HG03025 (cell line): ENCODE data around the gene CGN.

Experiments used
- ATAC-seq: cut with Tn5 transposase; IDR thresholded peaks from one replicate; pipeline ENCODE4 v1.9.1; 2021; ENCODE audit warnings: mild to moderate bottlenecking, moderate library complexity; ENCODE audit not compliant: unreplicated experiment, low FRiP score

CGN gene

DNA sequence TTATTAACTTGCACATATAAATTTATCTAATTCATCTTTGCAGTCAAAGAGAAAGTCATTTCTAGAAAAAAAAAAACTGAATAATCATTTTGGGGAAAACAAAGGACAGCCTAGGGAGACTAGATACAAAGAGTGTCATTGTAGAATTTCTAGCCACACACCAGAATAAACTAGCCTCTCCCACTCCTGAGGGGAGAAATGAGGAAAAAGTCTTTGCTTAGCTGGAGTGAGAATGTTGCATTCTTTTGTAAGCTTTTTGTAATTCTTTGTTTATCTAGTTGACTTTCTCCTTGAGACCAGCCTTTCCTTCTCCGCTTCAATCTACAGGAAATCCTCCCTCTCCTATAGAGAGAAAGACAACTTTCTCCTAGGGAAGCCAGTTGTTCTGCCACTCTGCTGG is 15.9 kb upstream of the CGN start:
- ATAC-seq, result no peak

DNA sequence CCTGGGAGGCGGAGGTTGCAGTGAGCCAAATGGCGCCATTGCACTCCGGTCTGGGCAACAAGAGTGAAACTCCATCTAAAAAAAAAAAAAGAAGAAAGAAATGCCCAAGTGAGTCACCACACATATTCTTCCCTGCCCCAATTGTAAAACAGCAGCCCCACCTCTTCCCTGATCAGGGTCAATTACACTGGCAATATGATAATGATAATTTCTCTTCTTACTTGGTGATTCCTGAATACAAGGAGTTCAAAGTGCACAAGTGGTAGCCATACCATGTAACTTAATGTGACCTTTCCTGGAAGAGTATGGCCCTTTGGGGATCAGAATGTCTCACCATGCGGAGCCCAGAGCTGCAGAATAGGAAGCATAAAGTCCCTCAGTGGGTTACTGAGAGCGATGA is 11.8 kb upstream of the CGN start:
- no peak for ATAC-seq

DNA sequence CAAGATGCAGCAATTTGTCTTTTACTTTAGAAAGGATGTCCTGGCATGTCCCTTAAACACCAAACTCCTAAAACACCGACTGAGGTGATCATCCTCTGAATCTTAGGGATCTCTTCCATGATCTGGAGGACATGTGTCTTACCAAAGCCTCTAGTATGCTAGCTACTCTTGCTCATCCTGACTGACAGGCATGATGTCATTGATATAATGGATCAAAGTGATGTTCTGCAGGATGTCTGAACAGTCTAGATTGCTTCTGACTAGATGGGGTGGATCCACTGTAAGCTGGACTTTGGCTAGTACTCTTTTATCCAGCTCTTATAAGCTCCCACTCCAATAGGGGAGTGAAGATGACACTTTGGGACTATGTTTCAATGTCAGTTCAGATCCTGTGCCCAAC is 11.3 kb upstream of the CGN start:
- no peak for ATAC-seq

DNA sequence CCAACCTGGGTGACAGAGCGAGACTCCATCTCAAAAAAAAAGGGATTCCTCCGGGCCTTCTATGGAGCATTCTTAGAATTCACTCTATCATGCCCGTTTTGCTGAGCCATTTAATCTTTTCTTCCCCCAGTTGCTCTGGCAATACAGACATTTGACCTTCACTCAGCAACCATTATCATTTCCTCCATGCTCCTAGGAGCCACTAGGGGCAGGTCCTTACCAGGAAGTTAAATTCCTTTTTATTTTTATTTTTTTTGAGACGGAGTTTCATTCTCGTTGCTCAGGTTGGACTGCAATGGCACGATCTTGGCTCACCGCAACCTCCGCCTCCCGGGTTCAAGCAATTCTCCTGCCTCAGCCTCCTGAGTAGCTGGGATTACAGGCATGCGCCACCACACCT is 9.7 kb upstream of the CGN start:
- ATAC-seq, result no peak

- no peak for ATAC-seq
These were observed 9.0 kb upstream of the CGN start for GRCh38 chr1:151502035-151502700.

GRCh38 chr1:151502859-151503780 is 8.1 kb upstream of the CGN start:
- ATAC-seq, result no peak

- no peak for ATAC-seq
These were observed 6.9 kb upstream of the CGN start for GRCh38 chr1:151504252-151504651.

- ATAC-seq, result no peak
These were observed 6.4 kb upstream of the CGN start for GRCh38 chr1:151504759-151505158.

DNA sequence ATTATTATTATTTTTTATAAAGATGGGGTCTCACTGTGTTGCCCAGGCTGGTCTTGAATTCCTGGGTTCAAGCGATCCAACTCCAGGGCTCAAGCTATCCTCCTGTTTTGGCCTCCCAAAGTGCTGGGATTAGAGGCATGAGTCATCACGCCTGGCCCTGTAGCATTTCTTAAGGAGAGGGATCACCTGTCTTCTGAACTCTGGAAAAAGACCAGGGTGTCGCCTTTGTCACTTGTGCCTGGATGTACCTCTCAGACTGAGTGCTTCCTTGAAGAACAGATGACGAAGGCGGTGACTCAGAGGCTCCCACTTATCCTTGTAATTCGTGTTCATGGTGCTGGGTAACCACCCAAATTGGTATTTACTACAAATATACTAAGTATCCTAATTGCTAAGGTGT is 2.4 kb upstream of the CGN start:
- no peak for ATAC-seq

DNA sequence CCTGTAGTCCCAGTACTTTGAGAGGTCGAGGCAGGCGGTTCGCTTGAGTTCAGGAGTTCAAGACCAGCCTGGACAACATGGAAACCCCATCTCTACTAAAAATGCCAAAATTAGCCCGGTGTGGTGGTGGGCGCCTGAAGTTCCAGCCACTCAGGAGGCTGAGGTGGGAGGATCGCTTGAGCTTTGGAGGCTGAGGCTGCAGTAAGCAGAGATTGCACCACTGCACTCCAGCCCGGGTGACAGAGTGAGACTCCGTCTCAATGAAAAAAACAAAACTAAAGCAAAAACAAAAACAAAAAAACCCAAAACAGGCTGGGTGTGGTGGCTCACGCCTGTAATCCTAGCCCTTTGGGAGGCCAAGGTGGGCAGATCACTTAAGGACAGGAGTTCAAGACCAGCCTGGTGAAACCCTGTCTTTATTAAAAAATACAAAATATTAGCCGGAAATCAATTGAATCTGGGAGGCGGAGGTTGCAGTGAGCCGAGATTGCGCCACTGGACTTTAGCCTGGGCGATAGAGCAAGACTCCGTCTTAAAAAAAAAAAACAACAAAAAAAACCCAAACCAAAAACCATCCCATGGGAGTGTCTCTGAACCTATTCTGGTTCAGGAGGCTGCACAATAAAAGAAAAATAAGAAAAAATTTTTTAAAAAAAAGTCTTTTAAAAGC is 1.7 kb upstream of the CGN start:
- ATAC-seq, result no peak

- ATAC-seq, result no peak
These were observed 1.2 kb upstream of the CGN start for GRCh38 chr1:151510020-151510405.

GRCh38 chr1:151510614-151510956 is 602 bp upstream of the CGN start:
- ATAC-seq, result no peak

- no peak for ATAC-seq
These were observed 539 bp downstream of the CGN start for GRCh38 chr1:151511636-151512215.

DNA sequence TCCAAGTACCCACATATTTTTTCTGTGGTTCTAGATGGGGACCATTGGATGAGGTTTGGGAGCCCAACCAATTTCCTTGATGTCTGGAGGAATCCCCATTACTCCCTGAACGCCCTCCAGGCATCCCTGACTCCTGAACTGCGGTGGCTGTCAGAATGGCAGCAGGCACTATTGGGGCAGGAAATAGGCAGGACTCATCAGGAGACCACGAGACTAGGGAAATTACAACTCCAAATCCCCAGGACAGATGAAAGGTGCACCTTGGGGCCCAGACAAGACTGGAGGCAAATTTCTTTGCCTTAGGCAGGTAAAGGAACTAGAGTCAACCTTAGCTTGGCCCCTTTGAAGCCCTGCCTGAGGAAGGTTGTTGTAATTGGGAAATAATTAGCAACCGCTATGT is 1.1 kb downstream of the CGN start:
- ATAC-seq, result no peak

- ATAC-seq, result no peak
These were observed 1.8 kb downstream of the CGN start for GRCh38 chr1:151512801-151513625.

GRCh38 chr1:151513626-151514121 is 2.5 kb downstream of the CGN start:
- ATAC-seq, result no peak

- no peak for ATAC-seq
These were observed 3.2 kb downstream of the CGN start for GRCh38 chr1:151514366-151514765.

GRCh38 chr1:151515265-151515664 is 4.1 kb downstream of the CGN start:
- no peak for ATAC-seq

- ATAC-seq, result no peak
These were observed 4.9 kb downstream of the CGN start for GRCh38 chr1:151516031-151516511.

DNA sequence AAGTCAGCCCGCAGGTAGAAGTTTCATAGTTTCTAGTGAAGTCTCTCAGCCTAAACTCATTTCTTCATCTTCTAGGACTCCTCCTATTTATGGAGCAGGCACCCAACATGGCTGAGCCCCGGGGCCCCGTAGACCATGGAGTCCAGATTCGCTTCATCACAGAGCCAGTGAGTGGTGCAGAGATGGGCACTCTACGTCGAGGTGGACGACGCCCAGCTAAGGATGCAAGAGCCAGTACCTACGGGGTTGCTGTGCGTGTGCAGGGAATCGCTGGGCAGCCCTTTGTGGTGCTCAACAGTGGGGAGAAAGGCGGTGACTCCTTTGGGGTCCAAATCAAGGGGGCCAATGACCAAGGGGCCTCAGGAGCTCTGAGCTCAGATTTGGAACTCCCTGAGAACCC is 7.2 kb downstream of the CGN start:
- no peak for ATAC-seq
